ENCODE data around the gene ENPP6. TPM values are rescaled to one million over a fixed set of nuclear protein-coding genes. Genes with fewer than 3 reads are reported as not detected.

Gene ENPP6
- total RNA-seq, 4 donors from 2014 or later: 0.07 to 0.56 (median 0.20) TPM; not detected in 1

GRCh38 chr4:184234155-184234554 lies 16.5 kb upstream of the ENPP6 start:
- no peak for TF ChIP-seq POLR2A (IDR thresholded peaks at IDR 0.05)
- TF ChIP-seq, protein P1, sequence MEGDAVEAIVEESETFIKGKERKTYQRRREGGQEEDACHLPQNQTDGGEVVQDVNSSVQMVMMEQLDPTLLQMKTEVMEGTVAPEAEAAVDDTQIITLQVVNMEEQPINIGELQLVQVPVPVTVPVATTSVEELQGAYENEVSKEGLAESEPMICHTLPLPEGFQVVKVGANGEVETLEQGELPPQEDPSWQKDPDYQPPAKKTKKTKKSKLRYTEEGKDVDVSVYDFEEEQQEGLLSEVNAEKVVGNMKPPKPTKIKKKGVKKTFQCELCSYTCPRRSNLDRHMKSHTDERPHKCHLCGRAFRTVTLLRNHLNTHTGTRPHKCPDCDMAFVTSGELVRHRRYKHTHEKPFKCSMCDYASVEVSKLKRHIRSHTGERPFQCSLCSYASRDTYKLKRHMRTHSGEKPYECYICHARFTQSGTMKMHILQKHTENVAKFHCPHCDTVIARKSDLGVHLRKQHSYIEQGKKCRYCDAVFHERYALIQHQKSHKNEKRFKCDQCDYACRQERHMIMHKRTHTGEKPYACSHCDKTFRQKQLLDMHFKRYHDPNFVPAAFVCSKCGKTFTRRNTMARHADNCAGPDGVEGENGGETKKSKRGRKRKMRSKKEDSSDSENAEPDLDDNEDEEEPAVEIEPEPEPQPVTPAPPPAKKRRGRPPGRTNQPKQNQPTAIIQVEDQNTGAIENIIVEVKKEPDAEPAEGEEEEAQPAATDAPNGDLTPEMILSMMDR (IDR thresholded peaks at IDR 0.05 in 4 of 5, conservative IDR thresholded peaks at IDR 0.05 in 1 of 5): no peak
- no peak overlapping the region for H3K4me3 ChIP-seq
- DNase-seq (no peak), ATAC-seq (no peak)
- H3K36me3 ChIP-seq: no peaks in the 10 kb centered on the region
- H3K27ac ChIP-seq: no peak overlapping the region
- no peaks in the 10 kb centered on the region for H3K4me1 ChIP-seq
- no peaks in the 10 kb centered on the region for H3K9me3 ChIP-seq
- H3K27me3 ChIP-seq: peaks cover 0 to 2% (median 0%) of the 10 kb centered on the region in 3 donors
- in situ Hi-C loops (cut with MboI; ENCODE audit: low sequenced_read_pairs in 4 of 4): no loop called here
- intact Hi-C loops (cut with DNase I; ENCODE audit: low total_unique reads): no loop called here

- DNase-seq: no peak
- intact Hi-C loops (cut with DNase I; ENCODE audit: low total_unique reads): no loop called here
These were observed 15.3 kb upstream of the ENPP6 start for GRCh38 chr4:184232975-184233374.

DNA sequence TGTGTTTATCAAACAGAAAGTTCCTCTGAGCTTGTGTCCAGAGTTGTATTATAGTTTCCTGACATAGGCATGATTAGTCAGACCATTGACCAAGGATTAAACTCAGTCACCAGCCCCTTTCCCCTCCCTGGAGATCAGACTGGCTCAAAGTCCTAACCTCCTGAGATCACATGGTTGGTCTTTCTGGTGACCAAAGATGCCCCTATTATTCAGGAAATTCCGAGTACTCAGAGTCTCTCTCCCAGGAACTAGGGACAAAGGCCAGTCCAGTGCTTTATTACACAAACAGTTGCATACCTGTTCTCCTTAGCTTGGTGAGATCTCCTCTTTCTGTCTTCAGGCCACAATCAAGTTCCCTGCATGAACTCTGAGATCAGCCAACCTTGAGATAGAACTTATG lies 14.5 kb upstream of the ENPP6 start:
- in situ Hi-C loops (cut with MboI; ENCODE audit: low sequenced_read_pairs in 4 of 4) (no loop called here), intact Hi-C loops (cut with DNase I; ENCODE audit: low total_unique reads) (no loop called here)
- Histone ChIP-seq H3K27me3 (peaks cover 0 to 5% (median 0%) of the 10 kb centered on the region in 3 donors), H3K27ac (no peak overlapping the region), H3K9me3 (no peaks in the 10 kb centered on the region), H3K4me1 (no peaks in the 10 kb centered on the region), H3K36me3 (no peaks in the 10 kb centered on the region), H3K4me3 (no peak overlapping the region)
- DNase-seq (no peak), ATAC-seq (no peak)
- TF ChIP-seq, protein P1 (IDR thresholded peaks at IDR 0.05 in 4 of 5, conservative IDR thresholded peaks at IDR 0.05 in 1 of 5): no peak
- TF ChIP-seq POLR2A (IDR thresholded peaks at IDR 0.05): no peak

More at GRCh38 chr4:184232975-184233374, 15.3 kb upstream of the ENPP6 start:
- ATAC-seq: no peak
- Histone ChIP-seq H3K27ac (no peak overlapping the region), H3K4me3 (no peak overlapping the region), H3K9me3 (no peaks in the 10 kb centered on the region), H3K36me3 (no peaks in the 10 kb centered on the region), H3K27me3 (peaks cover 0 to 5% (median 0%) of the 10 kb centered on the region in 3 donors), H3K4me1 (no peaks in the 10 kb centered on the region)
- TF ChIP-seq POLR2A (IDR thresholded peaks at IDR 0.05): no peak
- TF ChIP-seq, protein P1 (IDR thresholded peaks at IDR 0.05 in 4 of 5, conservative IDR thresholded peaks at IDR 0.05 in 1 of 5): no peak
- in situ Hi-C loops (cut with MboI; ENCODE audit: low sequenced_read_pairs in 4 of 4): no loop called here

DNA sequence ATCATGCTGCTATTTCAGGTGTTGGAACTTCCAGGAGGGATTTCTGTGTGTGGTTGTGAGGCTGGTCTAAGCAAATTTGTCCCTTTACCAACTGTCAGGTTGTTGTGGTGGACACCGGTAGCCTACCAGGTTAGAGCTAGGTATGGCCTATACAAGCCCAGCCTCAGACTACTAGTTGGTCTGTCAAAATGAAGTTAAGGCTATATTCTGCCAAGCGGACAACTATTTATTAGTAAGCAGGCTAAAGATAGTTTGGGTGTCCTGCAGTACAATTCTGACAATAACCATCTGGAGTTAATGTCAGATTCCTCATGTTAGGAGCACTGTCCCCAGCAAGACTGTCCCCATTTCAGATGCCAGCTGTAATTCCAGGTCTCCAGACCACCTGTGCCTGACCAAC lies 13.9 kb upstream of the ENPP6 start:
- TF ChIP-seq, protein P1 (IDR thresholded peaks at IDR 0.05 in 4 of 5, conservative IDR thresholded peaks at IDR 0.05 in 1 of 5): no peak
- TF ChIP-seq POLR2A (IDR thresholded peaks at IDR 0.05): no peak
- ATAC-seq (no peak), DNase-seq (no peak)
- in situ Hi-C loops (cut with MboI; ENCODE audit: low sequenced_read_pairs in 4 of 4): no loop called here
- no peaks in the 10 kb centered on the region for H3K9me3 ChIP-seq
- intact Hi-C loops (cut with DNase I; ENCODE audit: low total_unique reads): no loop called here
- peaks cover 0 to 5% (median 0%) of the 10 kb centered on the region in 3 donors for H3K27me3 ChIP-seq
- no peaks in the 10 kb centered on the region for H3K4me1 ChIP-seq
- no peaks in the 10 kb centered on the region for H3K36me3 ChIP-seq
- H3K27ac ChIP-seq: no peak overlapping the region
- H3K4me3 ChIP-seq: no peak overlapping the region
